Suppressor macrophage treated with lipopolysaccharide for 1 hour (primary cell): Measurements from ENCODE around the gene MNAT1.
"Not testable (repeated sequence)": the region's sequence is repeated elsewhere in the genome, so short reads cannot be mapped to it uniquely, and the experiment has no call there.

Experiments
- DNase-seq, 3 donors: peaks; one replicate each; pipeline ENCODE4 v3.0.0-alpha.2; 2020 to 2022

The MNAT1 gene

GRCh38 chr14:60734465-60735242, at the start of gene MNAT1:
Gene MNAT1, plus strand, starts transcription at chr14:60734761. Its CDS starts 102 bp downstream, at chr14:60734863.
- DNase-seq = peak; percentile 72 to 84 (median 78)

GRCh38 chr14:60686865-60687264, 47.7 kb upstream of the MNAT1 start:
- DNase-seq = no peak

- no peak for DNase-seq
Observed at GRCh38 chr14:60691383-60692113, 43.0 kb upstream of the MNAT1 start.

- DNase-seq = peak in 1 of 3 donors; percentile 35
Observed at GRCh38 chr14:60695327-60695726, 39.2 kb upstream of the MNAT1 start.

- no peak for DNase-seq
Observed at GRCh38 chr14:60700598-60700997, 34.0 kb upstream of the MNAT1 start.

- no peak for DNase-seq
Observed at GRCh38 chr14:60705100-60705499, 29.5 kb upstream of the MNAT1 start.

GRCh38 chr14:60707858-60708257, 26.7 kb upstream of the MNAT1 start:
- DNase-seq = no peak

- no peak for DNase-seq
Observed at GRCh38 chr14:60710494-60710893, 24.1 kb upstream of the MNAT1 start.

GRCh38 chr14:60713513-60713912, 21.0 kb upstream of the MNAT1 start:
- DNase-seq = no peak

- no peak for DNase-seq
Observed at GRCh38 chr14:60720391-60720790, 14.2 kb upstream of the MNAT1 start.

- no peak for DNase-seq
Observed at GRCh38 chr14:60720962-60721325, 13.6 kb upstream of the MNAT1 start.

- DNase-seq = peak in 2 of 3 donors; percentile 34 to 48
Observed at GRCh38 chr14:60721326-60722106, 13.0 kb upstream of the MNAT1 start.

GRCh38 chr14:60722107-60722356, 12.5 kb upstream of the MNAT1 start:
- DNase-seq = no peak

GRCh38 chr14:60722357-60723115, 12.0 kb upstream of the MNAT1 start:
- peak in 2 of 3 donors; percentile 24 to 33 for DNase-seq

- peak; percentile 24 to 59 (median 42) for DNase-seq
Observed at GRCh38 chr14:60723116-60723906, 11.2 kb upstream of the MNAT1 start.

GRCh38 chr14:60723907-60724618, 10.5 kb upstream of the MNAT1 start, which contains the start of gene SIX4:
Gene SIX4, minus strand, starts transcription at chr14:60724351. Its CDS starts 277 bp downstream, at chr14:60724074.
- DNase-seq = peak; percentile 30 to 66 (median 45)

- not testable (repeated sequence) for DNase-seq
Observed at GRCh38 chr14:60731291-60731690, 3.3 kb upstream of the MNAT1 start.

- DNase-seq = no peak
Observed at GRCh38 chr14:60732840-60733483, 1.6 kb upstream of the MNAT1 start.

GRCh38 chr14:60735416-60735815, 855 bp downstream of the MNAT1 start:
- DNase-seq = no peak

- DNase-seq = peak in 1 of 3 donors; percentile 16
Observed at GRCh38 chr14:60736494-60736893, 1.9 kb downstream of the MNAT1 start.
